DND-41 (cell line): ENCODE measurements around the gene UQCC2.

ENCODE experiments used
- ATAC-seq: fragments of 200-7000 bp; cut with Tn5 transposase; 3 replicates; pipeline ENCODE4 v1.9.1; 2021; ENCODE audit warnings: low read depth; ENCODE audit not compliant: insufficient read depth
- DNase-seq: peaks from one replicate; pipeline ENCODE4 v3.0.0-alpha.2; 2020
- H2AFZ ChIP-seq: 2 replicates; pipeline ENCODE4 v1.6.0; 2012; ENCODE audit warnings: low read depth, low read length
- H3K27ac ChIP-seq: 2 replicates; pipeline ENCODE4 v1.5.1; 2012; ENCODE audit warnings: low read length, inconsistent platforms
- H3K27me3 ChIP-seq: fragments of 200-600 bp; sonication (generic); 2 replicates; pipeline ENCODE4 v1.6.0; 2012; ENCODE audit warnings: low read length, mild to moderate bottlenecking, inconsistent platforms; ENCODE audit not compliant: insufficient read depth, poor library complexity
- H3K36me3 ChIP-seq: 2 replicates; pipeline ENCODE4 v1.5.1; 2012; ENCODE audit warnings: low read length, inconsistent platforms; ENCODE audit not compliant: insufficient read depth
- H3K4me1 ChIP-seq: 2 replicates; pipeline ENCODE4 v1.5.1; 2012; ENCODE audit warnings: mild to moderate bottlenecking, low read length; ENCODE audit not compliant: insufficient read depth
- H3K4me2 ChIP-seq: 2 replicates; pipeline ENCODE4 v1.6.0; 2012; ENCODE audit warnings: mild to moderate bottlenecking, moderate library complexity, low read length, inconsistent platforms; ENCODE audit not compliant: insufficient read depth
- H3K4me3 ChIP-seq, 2 experiments: fragments of 200-600 bp in 1 of 2; shearing (Covaris generic) in 1 of 2; 2 replicates each; pipeline ENCODE4 v1.5.1; 2012 to 2016; ENCODE audit warnings: inconsistent platforms in 2 of 2, low read length in 2 of 2, mild to moderate bottlenecking in 2 of 2, low read depth in 1 of 2, moderate library complexity in 1 of 2
- H3K79me2 ChIP-seq: 2 replicates; pipeline ENCODE4 v1.6.0; 2012; ENCODE audit warnings: low read length, inconsistent platforms; ENCODE audit not compliant: insufficient read depth
- H3K9ac ChIP-seq: 2 replicates; pipeline ENCODE4 v1.6.0; 2012; ENCODE audit warnings: low read depth, mild to moderate bottlenecking, inconsistent platforms, low read length, moderate library complexity
- H3K9me3 ChIP-seq: 2 replicates; pipeline ENCODE4 v1.5.1; 2012; ENCODE audit warnings: low read length, moderate library complexity, mild to moderate bottlenecking, inconsistent platforms; ENCODE audit not compliant: insufficient read depth, severe bottlenecking
- H4K20me1 ChIP-seq: 2 replicates; pipeline ENCODE4 v1.6.0; 2012; ENCODE audit warnings: low read length; ENCODE audit not compliant: insufficient read depth
- EZH2 ChIP-seq: IDR thresholded peaks from 3 replicates; pipeline ENCODE4 v1.6.1; 2012; ENCODE audit warnings: borderline replicate concordance, low read depth, mild to moderate bottlenecking, moderate library complexity, low read length, inconsistent platforms; ENCODE audit not compliant: severe bottlenecking
- TF ChIP-seq, protein P1 (sequence below): IDR thresholded peaks from 2 replicates; pipeline ENCODE4 v1.5.1; 2012; ENCODE audit warnings: borderline replicate concordance, low read length, moderate library complexity, mild to moderate bottlenecking; ENCODE audit not compliant: poor library complexity, severe bottlenecking; ENCODE audit errors: extremely low read depth

Gene UQCC2

DNA sequence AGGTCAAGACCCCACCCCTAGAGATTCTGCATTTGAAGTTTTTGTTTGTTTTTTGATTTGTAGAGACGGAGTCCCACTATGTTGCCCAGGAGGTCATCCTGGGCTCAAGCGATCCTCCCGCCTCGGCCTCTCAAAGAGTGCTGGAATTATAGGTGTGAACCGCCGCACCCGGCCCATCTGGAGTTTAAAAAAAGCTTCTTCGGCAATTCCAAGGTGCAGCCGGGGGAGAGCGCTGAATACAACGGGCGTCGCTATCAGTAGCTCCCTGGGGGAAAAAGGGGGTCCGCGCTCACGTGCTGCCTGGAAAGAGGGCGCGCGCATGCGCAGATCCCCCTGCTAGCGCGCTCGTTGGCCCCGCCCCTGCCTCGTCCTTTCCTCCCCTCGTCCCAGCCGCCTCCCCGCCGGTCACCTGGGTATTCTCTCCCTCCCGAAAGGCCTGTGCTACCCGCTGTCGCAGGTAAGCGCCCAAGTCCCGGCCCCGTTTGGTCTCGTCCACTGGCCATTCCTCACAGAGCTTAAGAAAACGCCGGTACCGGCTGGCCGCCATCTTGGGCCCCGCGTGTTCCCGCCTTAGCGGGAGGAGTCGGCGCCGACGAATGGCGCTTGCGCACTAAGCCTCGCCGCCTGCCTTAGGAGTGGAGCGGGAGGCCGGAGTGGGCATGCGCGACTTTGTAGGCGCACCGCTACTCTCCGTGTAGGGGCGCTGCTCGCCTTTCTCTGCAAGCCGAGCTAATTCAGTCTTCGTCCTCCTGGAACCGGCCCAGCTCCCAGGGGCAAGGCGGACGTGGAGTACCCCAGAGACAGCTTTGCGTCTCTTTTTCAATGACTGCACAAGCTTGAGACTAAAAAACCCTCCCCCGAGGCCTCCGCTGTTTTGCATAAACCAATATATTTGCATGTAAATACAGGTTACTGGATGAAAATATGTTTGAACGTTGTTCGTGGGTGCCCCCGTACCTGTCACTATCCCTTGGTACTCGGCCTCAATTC lies at the start of gene UQCC2:
Gene UQCC2, minus strand, starts transcription at position 561 of the 990 bp plus-strand sequence. Its CDS starts 14 bp downstream, at position 547.
- peak within 1 kb of the TSS; percentile 48 to 62 for H3K4me3 ChIP-seq
- peaks cover 30% of the 10 kb centered on the region for H3K4me1 ChIP-seq
- TF ChIP-seq, protein P1, sequence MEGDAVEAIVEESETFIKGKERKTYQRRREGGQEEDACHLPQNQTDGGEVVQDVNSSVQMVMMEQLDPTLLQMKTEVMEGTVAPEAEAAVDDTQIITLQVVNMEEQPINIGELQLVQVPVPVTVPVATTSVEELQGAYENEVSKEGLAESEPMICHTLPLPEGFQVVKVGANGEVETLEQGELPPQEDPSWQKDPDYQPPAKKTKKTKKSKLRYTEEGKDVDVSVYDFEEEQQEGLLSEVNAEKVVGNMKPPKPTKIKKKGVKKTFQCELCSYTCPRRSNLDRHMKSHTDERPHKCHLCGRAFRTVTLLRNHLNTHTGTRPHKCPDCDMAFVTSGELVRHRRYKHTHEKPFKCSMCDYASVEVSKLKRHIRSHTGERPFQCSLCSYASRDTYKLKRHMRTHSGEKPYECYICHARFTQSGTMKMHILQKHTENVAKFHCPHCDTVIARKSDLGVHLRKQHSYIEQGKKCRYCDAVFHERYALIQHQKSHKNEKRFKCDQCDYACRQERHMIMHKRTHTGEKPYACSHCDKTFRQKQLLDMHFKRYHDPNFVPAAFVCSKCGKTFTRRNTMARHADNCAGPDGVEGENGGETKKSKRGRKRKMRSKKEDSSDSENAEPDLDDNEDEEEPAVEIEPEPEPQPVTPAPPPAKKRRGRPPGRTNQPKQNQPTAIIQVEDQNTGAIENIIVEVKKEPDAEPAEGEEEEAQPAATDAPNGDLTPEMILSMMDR: peak; percentile 87
- TF ChIP-seq EZH2: no peak
- DNase-seq: peak; percentile 97
- no peaks in the 10 kb centered on the region for H3K9me3 ChIP-seq
- H3K27ac ChIP-seq: peak within 1 kb of the TSS; percentile 97
- 0 out of 2 replicates have a peak, but pooled peaks cover 3% of the 10 kb centered on the region for H4K20me1 ChIP-seq
- H2AFZ ChIP-seq: peak within 1 kb of the TSS; percentile 99
- H3K4me2 ChIP-seq: peak within 1 kb of the TSS; percentile 91
- peaks cover 34% of the 10 kb centered on the region for H3K36me3 ChIP-seq
- peak within 1 kb of the TSS; percentile 81 for H3K9ac ChIP-seq
- H3K79me2 ChIP-seq: peaks cover 22% of the 10 kb centered on the region
- no peaks in the 10 kb centered on the region for H3K27me3 ChIP-seq
- peak; percentile 95 for ATAC-seq

DNA sequence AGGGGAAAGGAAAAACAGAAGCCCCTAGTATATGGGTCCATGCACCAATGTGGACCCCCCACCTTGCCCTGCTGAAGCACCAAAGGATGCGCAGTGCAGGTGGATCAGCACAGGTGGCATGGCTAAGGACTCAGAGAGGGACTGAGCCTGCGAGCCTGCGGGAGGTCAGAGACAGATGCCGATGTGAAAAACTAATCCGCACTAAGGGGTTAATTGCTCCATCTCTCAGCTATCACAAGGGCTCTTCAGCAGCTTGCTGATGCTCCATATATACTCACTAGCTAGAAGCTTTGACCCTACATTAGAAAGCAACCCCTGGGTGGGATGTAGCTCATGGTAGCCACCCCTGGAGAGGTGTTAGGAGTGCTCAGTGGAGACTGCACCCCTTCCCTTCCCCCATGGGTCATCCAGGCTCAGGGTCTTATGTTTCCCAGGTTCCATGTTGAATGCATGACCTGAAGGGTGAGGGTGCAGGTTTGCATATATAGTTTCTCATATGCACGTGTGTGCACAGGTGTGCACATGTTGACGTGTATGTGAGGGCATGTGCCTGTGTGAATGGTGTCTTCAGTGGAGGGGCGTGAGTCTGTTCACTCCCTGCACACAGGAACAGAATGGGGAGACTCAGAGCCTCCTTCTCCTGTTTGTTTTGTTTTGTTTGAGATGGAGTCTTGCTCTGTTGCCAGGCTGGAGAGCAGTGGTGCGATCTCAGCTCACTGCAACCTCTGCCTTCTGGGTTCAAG lies 48.6 kb upstream of the UQCC2 start:
- Histone ChIP-seq H3K27ac (no peak overlapping the region), H3K79me2 (no peaks in the 10 kb centered on the region), H3K4me1 (no peaks in the 10 kb centered on the region), H3K4me2 (no peak overlapping the region), H4K20me1 (no peaks in the 10 kb centered on the region; the same call in 1 of the 2 replicates), H3K9me3 (no peaks in the 10 kb centered on the region), H2AFZ (no peak overlapping the region), H3K4me3 (no peak overlapping the region), H3K9ac (no peak overlapping the region), H3K36me3 (no peaks in the 10 kb centered on the region), H3K27me3 (peaks cover 3% of the 10 kb centered on the region)
- DNase-seq (no peak), ATAC-seq (no peak)
- TF ChIP-seq, protein P1: no peak
- TF ChIP-seq EZH2: no peak

DNA sequence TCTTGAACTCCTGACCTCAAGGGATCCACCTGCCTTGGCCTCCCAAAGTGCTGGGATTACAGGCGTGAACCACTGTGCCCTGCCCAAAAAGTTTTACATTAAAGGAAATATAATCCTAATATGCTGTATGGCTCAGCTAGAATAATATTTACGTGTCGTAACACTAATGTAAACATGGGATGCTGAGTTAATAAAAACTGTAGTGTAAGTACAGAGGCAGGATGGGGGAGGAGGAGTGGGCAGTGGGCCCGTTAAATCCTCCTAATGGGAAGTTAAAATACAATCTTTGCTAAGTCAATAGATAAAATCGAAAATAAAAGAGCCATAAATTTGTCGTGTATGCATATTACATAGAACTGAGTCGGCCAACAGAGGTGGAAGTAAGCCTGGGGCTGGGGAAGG lies 47.3 kb upstream of the UQCC2 start:
- no peaks in the 10 kb centered on the region for H3K79me2 ChIP-seq
- DNase-seq (no peak), ATAC-seq (no peak)
- H3K9ac ChIP-seq: no peak overlapping the region
- H3K27me3 ChIP-seq: peaks cover 3% of the 10 kb centered on the region
- no peak overlapping the region for H3K27ac ChIP-seq
- no peaks in the 10 kb centered on the region for H3K4me1 ChIP-seq
- no peak overlapping the region for H3K4me2 ChIP-seq
- no peaks in the 10 kb centered on the region for H3K36me3 ChIP-seq
- no peak overlapping the region for H2AFZ ChIP-seq
- H3K4me3 ChIP-seq: no peak overlapping the region
- no peak for TF ChIP-seq EZH2
- TF ChIP-seq, protein P1: no peak
- H4K20me1 ChIP-seq: no peaks in the 10 kb centered on the region; the same call in 1 of the 2 replicates
- no peaks in the 10 kb centered on the region for H3K9me3 ChIP-seq
